Hematopoietic multipotent progenitor cell treated with erythropoietin and hydrocortisone succinate and interleukin-3 and kit ligand, for 17 days (in vitro differentiated cells): ENCODE data around the gene CNTN4.

Experiments used
- DNase-seq: peaks from one replicate; pipeline ENCODE4 v3.0.0-alpha.2; 2015; ENCODE audit warnings: low spot score

The CNTN4 gene

GRCh38 chr3:3064297-3064696 lies 965.6 kb downstream of the CNTN4 start:
- DNase-seq, result no peak

- no peak for DNase-seq
Measured at GRCh38 chr3:3065876-3066275, 967.2 kb downstream of the CNTN4 start.

- no peak for DNase-seq
Measured at GRCh38 chr3:3066378-3066777, 967.7 kb downstream of the CNTN4 start.

GRCh38 chr3:3066910-3067309 lies 968.2 kb downstream of the CNTN4 start:
- no peak for DNase-seq

- DNase-seq, result no peak
Measured at GRCh38 chr3:3068358-3068881, 969.8 kb downstream of the CNTN4 start.

- DNase-seq, result no peak
Measured at GRCh38 chr3:3069723-3070122, 971.1 kb downstream of the CNTN4 start.

- no peak for DNase-seq
Measured at GRCh38 chr3:3071136-3071535, 972.5 kb downstream of the CNTN4 start.

GRCh38 chr3:3074551-3075257 lies 976.0 kb downstream of the CNTN4 start:
- DNase-seq, result no peak

- no peak for DNase-seq
Measured at GRCh38 chr3:3080309-3080708, 981.6 kb downstream of the CNTN4 start.

GRCh38 chr3:3081381-3082233 lies 982.9 kb downstream of the CNTN4 start:
- no peak for DNase-seq

GRCh38 chr3:3082234-3082924 lies 983.7 kb downstream of the CNTN4 start:
- DNase-seq, result no peak

- no peak for DNase-seq
Measured at GRCh38 chr3:3084890-3085289, 986.2 kb downstream of the CNTN4 start.

- no peak for DNase-seq
Measured at GRCh38 chr3:3085782-3086181, 987.1 kb downstream of the CNTN4 start.

- DNase-seq, result no peak
Measured at GRCh38 chr3:3086239-3086638, 987.6 kb downstream of the CNTN4 start.

GRCh38 chr3:3087279-3087678 lies 988.6 kb downstream of the CNTN4 start:
- DNase-seq, result no peak

- no peak for DNase-seq
Measured at GRCh38 chr3:3087716-3088465, 989.2 kb downstream of the CNTN4 start.

GRCh38 chr3:3089017-3089416 lies 990.4 kb downstream of the CNTN4 start:
- DNase-seq, result no peak

GRCh38 chr3:3097958-3098357 lies 999.3 kb downstream of the CNTN4 start:
- no peak for DNase-seq

- DNase-seq, result no peak
Measured at GRCh38 chr3:3101660-3102458, 1003.2 kb downstream of the CNTN4 start.

GRCh38 chr3:3102751-3103150 lies 1004.1 kb downstream of the CNTN4 start:
- DNase-seq, result no peak

- DNase-seq, result no peak
Measured at GRCh38 chr3:3105246-3105645, 1006.6 kb downstream of the CNTN4 start.
